Stomach (tissue), 9 donors: Measurements from ENCODE around the gene GULP1. TPM values are rescaled to one million over a fixed set of nuclear protein-coding genes. Genes with fewer than 3 reads are reported as not detected.
"Not testable (repeated sequence)": the region's sequence is repeated elsewhere in the genome, so short reads cannot be mapped to it uniquely, and the experiment has no call there.

ENCODE experiments used
- DNase-seq, 2 donors: peaks; one replicate each; pipeline versions ENCODE4 v3.0.0 to v3.0.0-alpha.2; 2013 to 2019
- H3K27ac ChIP-seq, 5 donors: fragments of 200-600 bp in 4 of 5; sonication (generic) in 4 of 5; one replicate each; pipeline ENCODE4 v1.5.1; 2013 to 2019; ENCODE audit warnings: mild to moderate bottlenecking in 1 of 5, moderate library complexity in 1 of 5
- H3K27me3 ChIP-seq, 3 donors: fragments of 200-600 bp; sonication (generic); one replicate each; pipeline ENCODE4 v1.5.1; 2017 to 2019; ENCODE audit warnings: mixed run types in 1 of 3
- H3K36me3 ChIP-seq, 4 donors: fragments of 200-600 bp; sonication (generic); 1 replicate in 3 of 4; 2 replicates in 1 of 4; pipeline ENCODE4 v1.5.1; 2016 to 2019
- H3K4me1 ChIP-seq, 4 donors: fragments of 200-600 bp; sonication (generic); one replicate each; pipeline ENCODE4 v1.5.1; 2016 to 2019
- H3K4me3 ChIP-seq, 4 donors: fragments of 200-600 bp; sonication (generic) in 3 of 4; one replicate each; pipeline ENCODE4 v1.5.1; 2016 to 2019; ENCODE audit warnings: mild to moderate bottlenecking in 1 of 4
- H3K9me3 ChIP-seq, 4 donors: fragments of 200-600 bp; sonication (generic); one replicate each; pipeline ENCODE4 v1.5.1; 2016 to 2019
- EP300 ChIP-seq: sonication (generic); formaldehyde crosslinking; IDR thresholded peaks from one replicate; pipeline ENCODE4 v1.6.1; 2017; ENCODE audit warnings: antibody characterized with exemption
- POLR2A ChIP-seq, 4 donors: fragments of 450-650 bp; IDR thresholded peaks; one replicate each; pipeline ENCODE4 v1.6.1; 2016; ENCODE audit warnings: antibody characterized with exemption in 4 of 4, control low read depth in 2 of 4, mild to moderate bottlenecking in 1 of 4, moderate library complexity in 1 of 4
- POLR2AphosphoS5 ChIP-seq, 3 donors: sonication (generic); formaldehyde crosslinking; IDR thresholded peaks; one replicate each; pipeline ENCODE4 v1.6.1; 2016; ENCODE audit warnings: antibody characterized with exemption in 3 of 3
- WGBS, 5 donors: extraction: QIAGEN DNeasy Blood & Tissue Kit in 3 of 5; methylation state at CpG; one replicate each; pipeline versions ENCODE4 v1.1.5 to v1.1.7; 2013 to 2018; 5-methylcytosine and 5-hydroxymethylcytosine counted together
- intact Hi-C: fragments of 100-400 bp; cut with DNase I; formaldehyde crosslinking; loops from one replicate; pipeline ENCODE4 v1.15.1; 2023; ENCODE audit warnings: low total_unique reads
- polyA plus RNA-seq, 3 donors: library from polyadenylated mRNA; stranded (reverse); fragments of 200-250 nt; gene quantifications; one replicate each; pipeline ENCODE4 v1.2.3, GENCODE V29; 2013
- total RNA-seq, 5 donors: library from RNA; depleted of rRNA; stranded (reverse); fragments of >200 nt; gene quantifications; one replicate each; pipeline versions ENCODE4 v1.1.0 to v1.2.3, GENCODE V29; 2014 to 2016
- TF ChIP-seq, protein P1 (sequence below), 7 experiments: fragments of 450-650 bp in 4 of 7; fragments of 200-600 bp in 3 of 7; sonication (generic) in 3 of 7; IDR thresholded peaks; one replicate each; pipeline ENCODE4 v1.5.1; 2016 to 2019; ENCODE audit warnings: antibody characterized with exemption in 7 of 7, control low read depth in 2 of 7, mild to moderate bottlenecking in 1 of 7
- donor health status: healthy with polysubstance abuse.
- donor health status: Bipolar disorder and iron deficiency.
- donor health status: healthy.

Gene GULP1
- total and polyA plus RNA-seq, 8 donors = 4.9 to 179 (median 32.8) TPM

DNA sequence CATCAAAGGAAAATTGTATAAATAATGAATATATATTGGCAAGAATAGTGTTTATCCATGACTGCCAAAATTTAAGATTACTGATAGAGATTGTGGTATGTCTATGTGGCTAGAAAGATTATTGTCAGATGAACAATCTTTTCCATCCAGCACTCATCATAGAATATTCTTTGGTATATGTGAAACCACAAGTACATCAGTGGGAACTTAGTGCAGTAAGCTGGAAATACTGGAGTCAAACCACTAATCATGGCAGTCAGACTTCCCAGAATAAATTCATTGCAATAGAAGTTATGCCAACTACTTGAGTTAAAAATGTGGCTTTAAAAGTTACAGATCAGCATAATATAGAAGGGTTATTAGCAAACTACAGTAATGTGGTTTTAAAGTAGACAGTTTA is 310.3 kb downstream of the GULP1 start:
- no peaks in the 10 kb centered on the region for H3K27me3 ChIP-seq
- no peak overlapping the region for H3K27ac ChIP-seq
- H3K4me1 ChIP-seq = peaks cover 0 to 14% (median 6%) of the 10 kb centered on the region in 4 donors
- no peaks in the 10 kb centered on the region for H3K36me3 ChIP-seq
- H3K9me3 ChIP-seq = peaks cover 0 to 5% (median 0%) of the 10 kb centered on the region in 4 donors
- no peak overlapping the region for H3K4me3 ChIP-seq
- no peak for DNase-seq
- no peak for TF ChIP-seq POLR2A (IDR thresholded peaks at IDR 0.05)
- no peak for TF ChIP-seq EP300
- TF ChIP-seq, protein P1, sequence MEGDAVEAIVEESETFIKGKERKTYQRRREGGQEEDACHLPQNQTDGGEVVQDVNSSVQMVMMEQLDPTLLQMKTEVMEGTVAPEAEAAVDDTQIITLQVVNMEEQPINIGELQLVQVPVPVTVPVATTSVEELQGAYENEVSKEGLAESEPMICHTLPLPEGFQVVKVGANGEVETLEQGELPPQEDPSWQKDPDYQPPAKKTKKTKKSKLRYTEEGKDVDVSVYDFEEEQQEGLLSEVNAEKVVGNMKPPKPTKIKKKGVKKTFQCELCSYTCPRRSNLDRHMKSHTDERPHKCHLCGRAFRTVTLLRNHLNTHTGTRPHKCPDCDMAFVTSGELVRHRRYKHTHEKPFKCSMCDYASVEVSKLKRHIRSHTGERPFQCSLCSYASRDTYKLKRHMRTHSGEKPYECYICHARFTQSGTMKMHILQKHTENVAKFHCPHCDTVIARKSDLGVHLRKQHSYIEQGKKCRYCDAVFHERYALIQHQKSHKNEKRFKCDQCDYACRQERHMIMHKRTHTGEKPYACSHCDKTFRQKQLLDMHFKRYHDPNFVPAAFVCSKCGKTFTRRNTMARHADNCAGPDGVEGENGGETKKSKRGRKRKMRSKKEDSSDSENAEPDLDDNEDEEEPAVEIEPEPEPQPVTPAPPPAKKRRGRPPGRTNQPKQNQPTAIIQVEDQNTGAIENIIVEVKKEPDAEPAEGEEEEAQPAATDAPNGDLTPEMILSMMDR (IDR thresholded peaks at IDR 0.05) = no peak
- TF ChIP-seq POLR2AphosphoS5 (IDR thresholded peaks at IDR 0.05) = no peak
- intact Hi-C loops = no loop called here

GRCh38 chr2:188604579-188604978 is 312.9 kb downstream of the GULP1 start:
- Histone ChIP-seq H3K9me3 (peaks cover 0 to 5% (median 0%) of the 10 kb centered on the region in 4 donors), H3K27ac (no peak overlapping the region), H3K36me3 (no peaks in the 10 kb centered on the region), H3K27me3 (no peaks in the 10 kb centered on the region), H3K4me3 (no peak overlapping the region), H3K4me1 (peaks cover 0 to 3% (median under 1%) of the 10 kb centered on the region in 4 donors)
- no peak for DNase-seq
- intact Hi-C loops = no loop called here
- WGBS, 5 donors = 47 to 60% (median 48%) methylated on average over 1 of the region's 1 CpG
- TF ChIP-seq POLR2A (IDR thresholded peaks at IDR 0.05) (no peak), EP300 (no peak), POLR2AphosphoS5 (IDR thresholded peaks at IDR 0.05) (no peak)
- TF ChIP-seq, protein P1 (IDR thresholded peaks at IDR 0.05) = no peak

DNA sequence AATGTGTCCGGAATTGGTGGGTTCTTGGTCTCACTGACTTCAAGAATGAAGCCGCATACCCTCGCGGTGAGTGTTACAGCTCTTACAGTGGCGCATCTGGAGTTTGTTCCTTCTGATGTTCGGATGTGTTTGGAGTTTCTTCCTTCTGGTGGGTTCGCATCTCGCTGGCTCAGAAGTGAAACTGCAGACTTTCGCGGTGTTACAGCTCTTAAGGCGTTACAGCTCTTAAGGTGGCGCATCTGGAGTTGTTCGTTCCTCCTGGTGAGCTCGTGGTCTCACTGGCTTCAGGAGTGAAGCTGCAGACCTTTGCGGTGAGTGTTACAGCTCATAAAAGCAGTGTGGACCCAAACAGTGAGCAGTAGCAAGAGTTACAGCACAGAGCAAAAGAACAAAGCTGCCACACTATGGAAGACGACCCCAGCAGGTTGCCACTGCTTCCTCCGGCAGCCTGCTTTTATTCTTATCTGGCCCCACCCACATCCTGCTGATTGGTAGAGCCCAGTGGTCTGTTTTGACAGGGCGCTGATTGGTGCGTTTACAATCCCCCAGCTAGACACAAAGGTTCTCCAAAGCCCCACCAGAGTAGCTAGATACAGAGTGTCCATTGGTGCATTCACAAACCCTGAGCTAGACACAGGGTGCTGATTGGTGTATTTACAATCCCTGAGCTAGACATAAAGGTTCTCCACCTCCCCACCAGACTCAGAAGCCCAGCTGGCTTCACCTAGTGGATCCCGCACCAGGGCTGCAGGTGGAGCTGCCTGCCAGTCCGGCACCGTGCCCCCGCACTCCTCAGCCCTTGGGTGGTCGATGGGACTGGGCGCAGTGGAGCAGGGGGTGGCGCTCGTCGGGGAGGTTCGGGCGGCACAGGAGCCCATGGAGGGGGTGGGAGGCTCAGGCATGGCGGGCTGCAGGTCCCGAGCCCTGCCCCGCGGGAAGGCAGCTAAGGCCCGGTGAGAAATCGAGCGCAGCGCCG is 314.2 kb downstream of the GULP1 start:
- H3K27ac ChIP-seq, DNase-seq, H3K9me3 ChIP-seq, H3K36me3 ChIP-seq, intact Hi-C loops, H3K27me3 ChIP-seq: not testable (repeated sequence)
- 92 to 97% (median 96%) methylated on average over 25 to 34 of the region's 39 CpGs for WGBS, 5 donors
- H3K4me3 ChIP-seq = peak overlapping the region in 1 of 4 donors; percentile 6
- H3K4me1 ChIP-seq = peaks cover 0 to 14% (median 0%) of the 10 kb centered on the region in 4 donors

DNA sequence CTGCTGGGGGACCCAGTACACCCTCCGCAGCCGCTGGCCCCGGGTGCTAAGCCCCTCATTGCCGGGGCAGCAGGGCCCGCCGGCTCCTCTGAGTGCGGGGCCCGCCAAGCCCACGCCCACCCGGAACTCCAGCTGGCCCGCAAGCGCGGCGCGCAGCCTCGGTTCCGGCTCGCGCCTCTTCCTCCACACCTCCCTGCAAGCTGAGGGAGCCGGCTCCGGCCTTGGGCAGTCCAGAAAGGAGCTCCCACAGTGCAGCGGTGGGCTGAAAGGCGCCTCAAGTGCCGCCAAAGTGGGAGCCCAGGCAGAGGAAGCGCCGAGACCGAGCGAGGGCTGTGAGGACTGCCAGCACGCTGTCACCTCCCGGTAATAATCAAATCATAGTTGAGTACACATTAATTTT is 314.9 kb downstream of the GULP1 start:
- not testable (repeated sequence) for H3K27me3 ChIP-seq
- WGBS, 5 donors = 95 to 99% (median 97%) methylated on average over 26 to 30 of the region's 30 CpGs

DNA sequence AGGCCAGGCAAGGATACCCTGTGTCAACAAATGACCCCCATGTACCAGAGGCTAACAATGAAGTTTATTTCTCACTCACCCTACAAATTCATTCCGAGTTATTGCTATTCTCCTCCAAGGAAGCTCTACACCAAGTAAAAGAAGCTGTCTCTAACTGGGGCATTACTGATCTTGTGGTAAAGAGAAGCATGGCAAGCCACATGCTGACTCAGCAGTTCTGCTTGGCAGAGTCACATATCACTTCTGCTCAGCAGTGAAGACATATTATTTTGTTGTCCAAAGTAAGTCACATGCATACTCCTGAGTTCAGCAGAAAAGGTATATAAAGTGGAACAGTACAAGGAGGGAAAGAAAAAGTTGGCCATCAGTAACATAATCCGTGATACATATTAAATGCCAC is 315.8 kb downstream of the GULP1 start:
- TF ChIP-seq POLR2A (IDR thresholded peaks at IDR 0.05) = no peak
- TF ChIP-seq, protein P1 (IDR thresholded peaks at IDR 0.05) = no peak
- TF ChIP-seq POLR2AphosphoS5 (IDR thresholded peaks at IDR 0.05) = no peak
- TF ChIP-seq EP300 = no peak
- H3K27ac ChIP-seq = no peak overlapping the region
- intact Hi-C loops = no loop called here
- peaks cover 0 to 16% (median 0%) of the 10 kb centered on the region in 4 donors for H3K4me1 ChIP-seq
- H3K4me3 ChIP-seq = no peak overlapping the region
- peaks cover 0 to 5% (median 0%) of the 10 kb centered on the region in 4 donors for H3K9me3 ChIP-seq
- H3K36me3 ChIP-seq = no peaks in the 10 kb centered on the region
- H3K27me3 ChIP-seq = no peaks in the 10 kb centered on the region
- no peak for DNase-seq
- 40 to 50% (median 45%) methylated on average over 2 of the region's 2 CpGs for WGBS, 5 donors

More for the DNA sequence above, 314.9 kb downstream of the GULP1 start:
- H3K27ac ChIP-seq, DNase-seq, H3K9me3 ChIP-seq, intact Hi-C loops, H3K36me3 ChIP-seq, H3K4me3 ChIP-seq: not testable (repeated sequence)
- peaks cover 0 to 16% (median 0%) of the 10 kb centered on the region in 4 donors for H3K4me1 ChIP-seq
